DOHH2 (cell line): ENCODE measurements around the gene ZFAND3.

Experiments used
- CTCF ChIP-seq: fragments of 200-600 bp; sonication (generic); IDR thresholded peaks from one replicate; pipeline ENCODE4 v1.5.1; 2014; ENCODE audit warnings: antibody characterized with exemption, mild to moderate bottlenecking, low read depth, low read length; ENCODE audit not compliant: poor library complexity, severe bottlenecking
- EZH2phosphoT487 ChIP-seq: fragments of 200-600 bp; sonication (generic); IDR thresholded peaks from 2 replicates; pipeline ENCODE4 v1.6.1; 2017; ENCODE audit warnings: borderline replicate concordance, mild to moderate bottlenecking, antibody characterized with exemption, low read length, moderate library complexity, mixed read lengths

GRCh38 chr6:37801605-37801940 is 18.0 kb upstream of the ZFAND3 start:
- no peak for TF ChIP-seq CTCF
- no peak for TF ChIP-seq EZH2phosphoT487
